ENCODE measurements around the gene DIS3L2.

The DIS3L2 gene

GRCh38 chr2:232318169-232318855, 356.8 kb downstream of the DIS3L2 start:
- Histone ChIP-seq H3K36me3 (ENCODE audit: insufficient read depth, low read length) (no peaks in the 10 kb centered on the region), H4K20me1 (ENCODE audit: insufficient read depth, low read length, poor library complexity, severe bottlenecking) (no peaks in the 10 kb centered on the region), H2AFZ (ENCODE audit: low read length) (no peak overlapping the region), H3K4me2 (ENCODE audit: low read depth, low read length, poor library complexity, severe bottlenecking) (no peak overlapping the region), H3K27me3 (ENCODE audit: insufficient read depth, low read length, poor library complexity, severe bottlenecking) (no peaks in the 10 kb centered on the region), H3F3A (ENCODE audit: low read depth) (peaks cover 24% of the 10 kb centered on the region), H3K9me2 (replicated peaks; ENCODE audit: low read depth, low read length) (no peaks in the 10 kb centered on the region), H3K9ac (ENCODE audit: low read depth, low read length, poor library complexity, severe bottlenecking) (no peak overlapping the region), H3K9me3 (ENCODE audit: insufficient read depth, low read depth, low read length) (peaks cover 4% of the 10 kb centered on the region; the same call in 1 of the 2 replicates), H3K4me3 (ENCODE audit: low read length, poor library complexity, severe bottlenecking) (no peak overlapping the region), H3K79me2 (ENCODE audit: insufficient read depth, low read length) (no peaks in the 10 kb centered on the region; the same call in 1 of the 2 replicates), H3K4me1 (ENCODE audit: insufficient read depth, low read length, poor library complexity, severe bottlenecking) (peaks cover 86% of the 10 kb centered on the region)
- no peak for TF ChIP-seq EZH2phosphoT487 (IDR thresholded peaks at IDR 0.05; ENCODE audit: borderline replicate concordance)
- no peak for TF ChIP-seq CTCF (conservative IDR thresholded peaks at IDR 0.05; ENCODE audit: low read length)

DNA sequence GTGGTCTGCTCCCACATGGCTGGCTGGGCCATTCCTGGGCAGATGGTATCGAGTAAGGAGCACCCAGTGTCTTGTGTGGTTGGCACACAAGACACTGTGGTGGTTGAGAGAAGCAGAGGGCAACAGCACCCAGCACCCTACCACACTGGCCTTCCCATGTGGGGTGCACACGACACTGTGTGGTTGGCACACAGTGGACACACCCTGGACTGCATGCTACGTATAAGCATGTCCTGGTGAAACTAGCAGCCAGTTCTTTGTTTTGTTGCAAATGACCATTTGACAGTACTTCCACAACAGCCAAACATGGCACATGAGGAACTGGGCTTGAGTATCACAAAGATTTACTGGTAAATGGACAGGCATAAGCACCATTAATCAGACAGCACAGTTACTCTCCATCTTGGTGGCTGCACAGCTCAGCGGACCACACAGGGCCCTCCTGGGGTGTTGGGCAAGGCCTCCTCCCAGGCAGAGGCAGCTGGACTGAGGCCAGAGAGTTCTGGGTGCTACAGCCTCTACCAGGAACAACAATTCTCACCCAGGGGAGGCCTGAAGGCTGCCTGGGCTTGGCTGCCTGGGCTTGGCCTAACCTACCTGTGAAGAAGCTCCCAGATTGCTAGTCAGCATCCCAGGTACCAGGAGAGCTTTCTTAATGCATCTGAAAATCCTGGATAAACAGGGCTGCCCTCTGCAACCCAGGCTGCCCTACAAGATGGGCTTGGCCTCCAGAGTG, 357.7 kb downstream of the DIS3L2 start:
- Histone ChIP-seq H3F3A (ENCODE audit: low read depth) (peaks cover 24% of the 10 kb centered on the region), H3K9me2 (replicated peaks; ENCODE audit: low read depth, low read length) (no peaks in the 10 kb centered on the region), H4K20me1 (ENCODE audit: insufficient read depth, low read length, poor library complexity, severe bottlenecking) (no peaks in the 10 kb centered on the region), H3K4me3 (ENCODE audit: low read length, poor library complexity, severe bottlenecking) (peak overlapping the region; percentile 30), H3K27me3 (ENCODE audit: insufficient read depth, low read length, poor library complexity, severe bottlenecking) (no peaks in the 10 kb centered on the region), H2AFZ (ENCODE audit: low read length) (no peak overlapping the region), H3K36me3 (ENCODE audit: insufficient read depth, low read length) (no peaks in the 10 kb centered on the region), H3K4me1 (ENCODE audit: insufficient read depth, low read length, poor library complexity, severe bottlenecking) (peaks cover 82% of the 10 kb centered on the region), H3K79me2 (ENCODE audit: insufficient read depth, low read length) (no peaks in the 10 kb centered on the region; the same call in 1 of the 2 replicates), H3K9ac (ENCODE audit: low read depth, low read length, poor library complexity, severe bottlenecking) (peak overlapping the region; percentile 37), H3K4me2 (ENCODE audit: low read depth, low read length, poor library complexity, severe bottlenecking) (peak overlapping the region; percentile 54), H3K9me3 (ENCODE audit: insufficient read depth, low read depth, low read length) (no peaks in the 10 kb centered on the region)
- no peak for TF ChIP-seq EZH2phosphoT487 (IDR thresholded peaks at IDR 0.05; ENCODE audit: borderline replicate concordance)
- TF ChIP-seq CTCF (conservative IDR thresholded peaks at IDR 0.05; ENCODE audit: low read length): no peak

GRCh38 chr2:232319803-232320442, 358.4 kb downstream of the DIS3L2 start:
- H2AFZ ChIP-seq (ENCODE audit: low read length): no peak overlapping the region
- TF ChIP-seq CTCF (conservative IDR thresholded peaks at IDR 0.05; ENCODE audit: low read length): no peak
- TF ChIP-seq EZH2phosphoT487 (IDR thresholded peaks at IDR 0.05; ENCODE audit: borderline replicate concordance): no peak
- H3K4me2 ChIP-seq (ENCODE audit: low read depth, low read length, poor library complexity, severe bottlenecking): peak overlapping the region; percentile 54

More at GRCh38 chr2:232319803-232320442, 358.4 kb downstream of the DIS3L2 start:
- no peaks in the 10 kb centered on the region for H3K36me3 ChIP-seq (ENCODE audit: insufficient read depth, low read length)
- no peaks in the 10 kb centered on the region for H3K9me3 ChIP-seq (ENCODE audit: insufficient read depth, low read depth, low read length)
- peak overlapping the region; percentile 37 for H3K9ac ChIP-seq (ENCODE audit: low read depth, low read length, poor library complexity, severe bottlenecking)
- H3F3A ChIP-seq (ENCODE audit: low read depth): peaks cover 18% of the 10 kb centered on the region
- peak overlapping the region; percentile 30 for H3K4me3 ChIP-seq (ENCODE audit: low read length, poor library complexity, severe bottlenecking)
- H3K9me2 ChIP-seq (replicated peaks; ENCODE audit: low read depth, low read length): no peaks in the 10 kb centered on the region
- H3K4me1 ChIP-seq (ENCODE audit: insufficient read depth, low read length, poor library complexity, severe bottlenecking): peaks cover 78% of the 10 kb centered on the region
- H3K79me2 ChIP-seq (ENCODE audit: insufficient read depth, low read length): no peaks in the 10 kb centered on the region; the same call in 1 of the 2 replicates
- H3K27me3 ChIP-seq (ENCODE audit: insufficient read depth, low read length, poor library complexity, severe bottlenecking): no peaks in the 10 kb centered on the region
- no peaks in the 10 kb centered on the region for H4K20me1 ChIP-seq (ENCODE audit: insufficient read depth, low read length, poor library complexity, severe bottlenecking)
